ENCODE results near the gene FBXW10. TPM values are rescaled to one million over a fixed set of nuclear protein-coding genes. Genes with fewer than 3 reads are reported as not detected.
"Not testable (repeated sequence)": the region's sequence is repeated elsewhere in the genome, so short reads cannot be mapped to it uniquely, and the experiment has no call there.

FBXW10 gene
- total and polyA plus RNA-seq, 2 of the 8 experiments (the other 6 are each of a cell fraction or from before 2014, with no cell fraction given): not detected

DNA sequence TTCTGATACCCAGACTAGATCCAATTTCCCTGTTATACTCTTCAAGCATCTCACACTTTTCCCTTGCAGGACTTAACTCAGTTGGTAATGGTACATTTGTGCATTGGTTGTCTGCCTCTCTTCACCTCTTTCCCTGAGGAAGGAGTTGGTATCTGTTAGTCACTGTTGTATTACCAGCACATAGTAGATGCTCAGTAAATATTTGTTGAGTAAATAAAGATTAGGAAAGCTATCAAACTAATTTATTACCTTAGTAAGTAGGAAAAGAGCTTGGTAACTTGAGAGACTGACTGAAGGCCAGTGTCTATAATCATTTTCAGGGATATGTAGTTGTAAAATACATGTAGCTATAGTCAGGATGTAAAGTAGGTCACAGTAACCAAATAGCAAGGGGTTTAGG is 53.0 kb downstream of the FBXW10 start:
- H3K27ac ChIP-seq (ENCODE audit: low read depth, low read length); H4K91ac ChIP-seq (replicated peaks; ENCODE audit: insufficient read length, low read length); H2BK20ac ChIP-seq (ENCODE audit: low read length); H3K23ac ChIP-seq (ENCODE audit: insufficient read length); H4K20me1 ChIP-seq (replicated peaks in 1 of 2; ENCODE audit: control insufficient read depth in 1 of 2, insufficient read depth in 2 of 2, low read length in 2 of 2); H3K14ac ChIP-seq (ENCODE audit: insufficient read length); H3K18ac ChIP-seq (ENCODE audit: extremely low read depth, low read length); H3K4ac ChIP-seq (replicated peaks; ENCODE audit: insufficient read length, low read depth, low read length); H2BK15ac ChIP-seq (ENCODE audit: low read length); H3K4me1 ChIP-seq (replicated peaks in 1 of 4; ENCODE audit: control insufficient read depth in 3 of 4, insufficient read depth in 4 of 4, low read length in 3 of 4); H4K8ac ChIP-seq (ENCODE audit: extremely low read depth, insufficient read depth, low read length); H2BK120ac ChIP-seq (replicated peaks; ENCODE audit: low read depth, low read length); H3K23me2 ChIP-seq (ENCODE audit: low read depth, low read length); H2AFZ ChIP-seq (ENCODE audit: low read length); H3K9ac ChIP-seq (replicated peaks in 1 of 4; ENCODE audit: extremely low read depth in 1 of 4, low read depth in 3 of 4, low read length in 3 of 4); FAIRE-seq; H3K9me3 ChIP-seq (ENCODE audit: insufficient read depth in 2 of 2, low read depth in 1 of 2, low read length in 1 of 2); CTCF ChIA-PET (ENCODE audit: partially characterized antibody); H4K5ac ChIP-seq (ENCODE audit: insufficient read length, low read depth, low read length); H2BK5ac ChIP-seq (ENCODE audit: low read depth, low read length); H3K4me2 ChIP-seq (ENCODE audit: insufficient read depth in 1 of 2, low read depth in 2 of 2, low read length in 2 of 2); POLR2A ChIA-PET (ENCODE audit: partially characterized antibody); DNase-seq (ENCODE audit: low read depth in 1 of 2, low spot score in 2 of 2); H3K79me2 ChIP-seq (ENCODE audit: control insufficient read depth in 1 of 2, insufficient read depth in 2 of 2, low read length in 2 of 2); H2AK5ac ChIP-seq (ENCODE audit: low read depth, low read length); H3K27me3 ChIP-seq (replicated peaks in 1 of 4; ENCODE audit: control insufficient read depth in 3 of 4, extremely low read depth in 1 of 4, insufficient read depth in 3 of 4, low read length in 3 of 4); H3K56ac ChIP-seq (replicated peaks; ENCODE audit: insufficient read length, low read depth, low read length); H2BK12ac ChIP-seq (ENCODE audit: low read depth, low read length); H3K4me3 ChIP-seq (ENCODE audit: extremely low read depth in 1 of 4, insufficient read depth in 2 of 4, low read depth in 3 of 4, low read length in 4 of 4); H3K79me1 ChIP-seq (ENCODE audit: low read depth, low read length): not testable (repeated sequence)
- peaks cover 0 to 22% (median 7%) of the 10 kb centered on the region in 4 experiments; a peak in 5 of 8 replicates for H3K36me3 ChIP-seq (ENCODE audit: control insufficient read depth in 2 of 4, insufficient read depth in 4 of 4, low read length in 3 of 4)

DNA sequence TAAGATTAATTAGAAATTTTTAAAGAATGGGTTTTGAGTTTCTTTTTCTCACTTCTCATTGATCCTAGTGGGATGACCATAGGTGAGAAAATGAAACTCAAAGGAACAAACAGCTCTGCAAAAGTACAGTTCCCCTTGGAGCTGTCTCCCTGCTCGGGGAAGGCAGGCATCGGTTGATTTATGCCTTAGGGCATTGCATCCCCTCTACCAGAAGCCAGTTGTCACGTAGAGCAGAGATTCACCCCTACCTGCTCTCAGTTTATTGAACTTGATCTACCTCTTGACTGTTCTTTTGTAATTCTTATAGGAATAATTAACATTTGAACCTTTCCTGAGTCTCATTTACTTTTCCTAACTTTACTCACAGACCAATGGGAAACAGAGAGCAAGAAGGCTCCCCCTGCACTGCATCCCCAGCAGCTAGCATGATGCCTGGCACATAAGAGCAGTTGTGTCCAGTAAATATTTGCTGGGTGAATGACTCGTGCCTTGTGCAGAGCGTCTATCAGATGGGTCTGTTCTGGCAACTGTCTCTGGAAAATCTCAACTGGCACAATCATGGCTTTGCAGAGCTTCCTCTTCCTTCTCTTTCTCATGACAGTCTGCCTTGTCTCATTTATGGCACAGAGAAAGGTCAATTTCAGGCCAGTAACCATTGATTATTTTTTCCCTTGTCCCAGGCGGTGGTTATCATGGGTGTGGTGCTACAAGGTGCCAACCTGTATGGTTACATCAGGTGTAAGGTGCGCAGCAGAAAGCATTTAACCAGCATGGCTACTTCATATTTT is 59.8 kb downstream of the FBXW10 start:
- H3K4me3 ChIP-seq (ENCODE audit: extremely low read depth in 1 of 4, insufficient read depth in 2 of 4, low read depth in 3 of 4, low read length in 4 of 4); H3K14ac ChIP-seq (ENCODE audit: insufficient read length); H3K9ac ChIP-seq (replicated peaks in 1 of 4; ENCODE audit: extremely low read depth in 1 of 4, low read depth in 3 of 4, low read length in 3 of 4); H2BK20ac ChIP-seq (ENCODE audit: low read length); H3K79me2 ChIP-seq (ENCODE audit: control insufficient read depth in 1 of 2, insufficient read depth in 2 of 2, low read length in 2 of 2); H4K91ac ChIP-seq (replicated peaks; ENCODE audit: insufficient read length, low read length); POLR2A ChIA-PET (ENCODE audit: partially characterized antibody); H3K56ac ChIP-seq (replicated peaks; ENCODE audit: insufficient read length, low read depth, low read length); H2AFZ ChIP-seq (ENCODE audit: low read length); H3K9me3 ChIP-seq (ENCODE audit: insufficient read depth in 2 of 2, low read depth in 1 of 2, low read length in 1 of 2); H3K23ac ChIP-seq (ENCODE audit: insufficient read length); H3K4me1 ChIP-seq (replicated peaks in 1 of 4; ENCODE audit: control insufficient read depth in 3 of 4, insufficient read depth in 4 of 4, low read length in 3 of 4); H3K27ac ChIP-seq (ENCODE audit: low read depth, low read length); DNase-seq (ENCODE audit: low read depth in 1 of 2, low spot score in 2 of 2); H4K20me1 ChIP-seq (replicated peaks in 1 of 2; ENCODE audit: control insufficient read depth in 1 of 2, insufficient read depth in 2 of 2, low read length in 2 of 2); H3K27me3 ChIP-seq (replicated peaks in 1 of 4; ENCODE audit: control insufficient read depth in 3 of 4, extremely low read depth in 1 of 4, insufficient read depth in 3 of 4, low read length in 3 of 4); H2BK5ac ChIP-seq (ENCODE audit: low read depth, low read length); H2BK15ac ChIP-seq (ENCODE audit: low read length); H2AK5ac ChIP-seq (ENCODE audit: low read depth, low read length); CTCF ChIA-PET (ENCODE audit: partially characterized antibody); H2BK120ac ChIP-seq (replicated peaks; ENCODE audit: low read depth, low read length); H3K23me2 ChIP-seq (ENCODE audit: low read depth, low read length); H4K8ac ChIP-seq (ENCODE audit: extremely low read depth, insufficient read depth, low read length); H3K18ac ChIP-seq (ENCODE audit: extremely low read depth, low read length); H2BK12ac ChIP-seq (ENCODE audit: low read depth, low read length); H3K4ac ChIP-seq (replicated peaks; ENCODE audit: insufficient read length, low read depth, low read length); H3K4me2 ChIP-seq (ENCODE audit: insufficient read depth in 1 of 2, low read depth in 2 of 2, low read length in 2 of 2); H4K5ac ChIP-seq (ENCODE audit: insufficient read length, low read depth, low read length); H3K79me1 ChIP-seq (ENCODE audit: low read depth, low read length): not testable (repeated sequence)
- H3K36me3 ChIP-seq (ENCODE audit: control insufficient read depth in 2 of 4, insufficient read depth in 4 of 4, low read length in 3 of 4): peaks cover 0 to 18% (median 7%) of the 10 kb centered on the region in 4 experiments; a peak in 5 of 8 replicates
- FAIRE-seq: peak; percentile 36
- 84% methylated on average over 6 of the region's 7 CpGs; no CpG with 5 or more reads in 1 of the 2 experiments for WGBS, 2 experiments (ENCODE audit: extremely low coverage in 1 of 2, insufficient coverage in 1 of 2, insufficient read length in 1 of 2, insufficient replicate concordance in 2 of 2, low coverage in 1 of 2, low lambda C conversion rate in 2 of 2, missing lambda C conversion rate in 1 of 2)
